Brain microvascular endothelial cell (primary cell): ENCODE measurements around the gene PELI2.

Experiments used
- DNase-seq: peaks from one replicate; pipeline ENCODE4 v3.0.0-alpha.2; 2020
- H3K27ac ChIP-seq: fragments of 250-450 bp; sonication (Bioruptor Pico); 2 replicates; pipeline ENCODE4 v1.5.1; 2020; ENCODE audit warnings: mild to moderate bottlenecking, moderate library complexity
- H3K27me3 ChIP-seq: fragments of 250-450 bp; sonication (Bioruptor Pico); replicated peaks from 2 replicates; pipeline ENCODE4 v1.5.1; 2020; ENCODE audit warnings: mild to moderate bottlenecking
- H3K36me3 ChIP-seq: fragments of 250-450 bp; sonication (Bioruptor Pico); replicated peaks from 2 replicates; pipeline ENCODE4 v1.5.1; 2020; ENCODE audit warnings: mild to moderate bottlenecking
- H3K4me3 ChIP-seq: 2 replicates; pipeline ENCODE4 v1.5.1; 2011; ENCODE audit warnings: low read depth, mild to moderate bottlenecking, control low read depth, low read length, moderate library complexity
- CTCF ChIP-seq: IDR thresholded peaks from 2 replicates; pipeline ENCODE4 v1.5.1; 2011; ENCODE audit warnings: low read depth, mild to moderate bottlenecking, moderate library complexity, low read length, control low read depth, inconsistent platforms; ENCODE audit errors: missing control alignments
- in situ Hi-C: cut with HindIII; loops from 2 replicates; pipeline ENCODE4 v1.10.0; 2017; ENCODE audit warnings: low sequenced_read_pairs, low pct_ligation_motif_present

PELI2 gene

GRCh38 chr14:56235388-56235787 is 117.2 kb downstream of the PELI2 start:
- DNase-seq, result no peak
- Histone ChIP-seq H3K27me3 (no peaks in the 10 kb centered on the region), H3K4me3 (no peak overlapping the region), H3K36me3 (no peaks in the 10 kb centered on the region), H3K27ac (no peak overlapping the region)
- in situ Hi-C loops, result no loop called here
- no peak for TF ChIP-seq CTCF

GRCh38 chr14:56237398-56237797 is 119.2 kb downstream of the PELI2 start:
- Histone ChIP-seq H3K36me3 (no peaks in the 10 kb centered on the region), H3K27ac (no peak overlapping the region), H3K27me3 (no peaks in the 10 kb centered on the region), H3K4me3 (no peak overlapping the region)
- in situ Hi-C loops, result no loop called here
- DNase-seq, result no peak
- no peak for TF ChIP-seq CTCF

- Histone ChIP-seq H3K4me3 (no peak overlapping the region), H3K36me3 (no peaks in the 10 kb centered on the region), H3K27me3 (no peaks in the 10 kb centered on the region), H3K27ac (no peak overlapping the region)
- no peak for TF ChIP-seq CTCF
- DNase-seq, result no peak
- in situ Hi-C loops, result no loop called here
Observed at GRCh38 chr14:56241461-56241860, 123.2 kb downstream of the PELI2 start.

- no peaks in the 10 kb centered on the region for H3K27me3 ChIP-seq
- DNase-seq, result no peak
- no peak overlapping the region for H3K4me3 ChIP-seq
- H3K36me3 ChIP-seq, result no peaks in the 10 kb centered on the region
- H3K27ac ChIP-seq, result no peak overlapping the region
- in situ Hi-C loops, result no loop called here
- TF ChIP-seq CTCF, result no peak
Observed at GRCh38 chr14:56243110-56243509, 124.9 kb downstream of the PELI2 start.

- Histone ChIP-seq H3K27me3 (no peaks in the 10 kb centered on the region), H3K36me3 (no peaks in the 10 kb centered on the region), H3K4me3 (no peak overlapping the region), H3K27ac (no peak overlapping the region)
- DNase-seq, result peak; percentile 23
- in situ Hi-C loops, result no loop called here
- no peak for TF ChIP-seq CTCF
Observed at GRCh38 chr14:56244138-56244789, 126.1 kb downstream of the PELI2 start.
